Glomerular visceral epithelial cell (primary cell): ENCODE data around the gene RBM20.

Experiments used
- DNase-seq: peaks from one replicate; pipeline ENCODE4 v3.0.0-alpha.2; 2016; ENCODE audit errors: extremely low spot score

RBM20 gene

GRCh38 chr10:110834629-110835301 lies 190.6 kb downstream of the RBM20 start:
- no peak for DNase-seq

GRCh38 chr10:110835841-110836240 lies 191.7 kb downstream of the RBM20 start:
- DNase-seq = no peak

GRCh38 chr10:110836706-110837105 lies 192.6 kb downstream of the RBM20 start:
- DNase-seq = no peak

GRCh38 chr10:110837418-110838171 lies 193.5 kb downstream of the RBM20 start:
- DNase-seq = no peak

DNA sequence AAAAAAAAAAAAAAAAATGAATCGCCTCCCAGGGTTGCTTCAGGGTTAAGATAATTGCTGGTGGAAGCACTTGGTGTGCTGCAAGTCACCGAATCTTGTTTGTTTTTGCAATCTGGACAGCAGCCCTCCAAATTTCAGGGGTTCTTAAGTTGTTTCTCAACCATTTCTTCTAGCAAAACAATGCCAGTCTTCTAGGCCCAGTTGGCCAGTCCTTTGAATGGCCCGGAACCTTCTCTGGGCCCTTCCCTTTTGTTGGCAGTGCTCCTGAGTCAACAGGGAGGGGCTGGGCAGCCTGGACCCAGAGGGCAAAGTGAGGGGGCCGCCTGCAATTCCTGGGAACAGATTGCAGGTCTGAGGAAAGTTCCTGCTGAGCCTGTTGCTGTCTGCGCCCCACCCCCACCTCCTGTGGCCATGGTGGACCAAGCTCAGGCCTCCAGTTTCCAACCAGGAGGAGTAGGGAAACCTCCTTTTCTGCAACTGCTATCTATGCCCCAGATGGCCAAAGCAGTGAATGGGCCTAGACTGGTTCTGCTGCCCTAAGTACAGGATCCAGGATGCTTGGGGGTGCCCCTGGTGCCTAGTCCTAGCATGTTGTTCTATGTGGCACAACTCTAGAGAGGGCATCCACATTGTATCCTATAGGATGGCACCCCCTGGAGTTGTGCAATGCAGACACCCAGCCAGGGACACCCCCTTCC lies 196.2 kb downstream of the RBM20 start:
- DNase-seq = no peak

DNA sequence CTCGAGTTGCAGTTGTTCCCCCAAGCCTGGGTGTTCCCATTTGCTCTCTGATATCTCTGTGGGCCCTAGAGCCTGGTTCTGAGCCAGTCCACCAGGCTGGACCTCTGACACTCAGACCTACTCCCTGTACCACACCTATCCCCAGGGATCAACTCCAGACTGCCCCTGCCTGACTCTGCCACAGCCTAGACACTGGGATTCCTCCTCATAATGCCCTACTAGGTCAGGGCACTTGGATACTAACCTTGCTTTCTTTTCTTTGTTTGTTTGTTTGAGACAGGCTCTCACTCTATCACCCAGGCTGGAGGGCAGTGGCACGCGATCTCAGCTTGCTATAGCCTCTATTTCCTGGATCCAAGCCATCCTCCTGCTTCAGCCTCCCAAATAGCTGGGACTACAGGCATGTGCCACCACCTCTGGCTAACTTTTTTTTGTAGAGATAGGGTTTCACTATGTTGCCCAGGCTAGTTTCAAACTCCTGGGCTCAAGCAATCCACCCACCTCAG lies 196.8 kb downstream of the RBM20 start:
- no peak for DNase-seq

DNA sequence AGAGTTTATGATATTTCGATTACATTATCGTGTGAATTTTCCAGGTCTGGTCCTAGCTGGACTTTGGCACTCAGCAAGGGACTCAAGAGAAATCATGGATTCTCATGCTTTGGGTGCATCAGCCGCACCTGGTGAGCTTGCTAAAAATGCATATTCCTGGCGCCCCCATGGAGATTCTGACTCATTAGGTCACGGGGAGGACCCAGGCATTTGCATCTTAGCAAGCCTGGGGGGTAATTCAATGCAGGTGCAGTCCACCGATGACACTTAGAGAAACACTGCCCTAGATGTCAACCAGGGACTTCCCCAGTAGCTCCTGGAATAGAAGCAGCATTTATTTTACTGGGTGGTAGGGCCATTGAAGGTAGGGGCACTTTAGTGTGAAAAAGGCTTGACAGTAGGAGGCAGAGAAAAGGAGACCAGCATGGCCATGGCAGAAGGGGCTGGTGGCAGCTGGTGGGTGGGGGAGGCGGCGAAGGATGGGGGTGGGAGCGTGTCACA lies 197.7 kb downstream of the RBM20 start:
- no peak for DNase-seq

GRCh38 chr10:110842326-110842904 lies 198.3 kb downstream of the RBM20 start:
- DNase-seq = no peak

GRCh38 chr10:110843031-110843430 lies 198.9 kb downstream of the RBM20 start:
- no peak for DNase-seq

- no peak for DNase-seq
Measured at GRCh38 chr10:110843796-110844616, 199.9 kb downstream of the RBM20 start.

DNA sequence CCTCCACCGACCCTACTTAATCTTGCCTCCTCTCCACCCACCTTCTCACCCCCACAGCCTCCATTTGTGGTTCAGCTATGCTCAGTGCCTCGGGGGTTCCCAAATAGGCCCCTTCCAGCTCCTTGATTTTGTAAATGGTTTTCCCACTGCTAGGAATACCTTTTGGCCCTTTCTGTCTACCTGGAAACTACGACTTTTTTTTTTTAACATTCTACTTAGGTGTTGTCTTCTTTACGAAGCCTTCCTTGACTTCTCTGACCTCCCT lies 200.4 kb downstream of the RBM20 start:
- DNase-seq = no peak

DNA sequence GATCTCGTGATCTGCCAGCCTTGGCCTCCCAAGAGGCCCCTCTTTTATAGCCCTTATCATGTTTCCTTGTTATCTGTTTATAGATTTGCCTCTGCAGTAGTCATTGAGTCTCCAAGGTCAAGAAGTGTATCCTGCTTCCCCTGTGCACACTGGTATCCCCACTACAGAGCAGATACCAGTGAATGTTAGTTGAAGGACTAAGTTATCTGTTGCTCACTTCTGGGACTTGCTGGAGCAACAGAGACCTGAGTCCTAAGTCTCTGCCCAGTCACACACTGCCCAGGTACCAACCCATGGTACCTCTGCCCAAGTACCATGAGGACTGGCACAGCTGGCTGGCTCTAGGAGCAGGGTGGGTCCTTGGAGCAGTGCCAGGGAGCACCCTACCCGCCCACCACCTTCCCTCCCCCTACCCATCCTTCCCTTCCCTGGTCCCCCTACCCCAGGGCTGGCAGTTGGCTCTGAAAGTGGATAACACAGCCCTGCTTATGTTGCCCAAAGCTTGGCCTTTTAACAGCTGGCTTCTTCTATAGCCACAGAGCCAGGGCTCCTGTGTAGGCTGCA lies 201.1 kb downstream of the RBM20 start:
- DNase-seq = no peak

- DNase-seq = no peak
Measured at GRCh38 chr10:110845756-110846620, 201.9 kb downstream of the RBM20 start.

- no peak for DNase-seq
Measured at GRCh38 chr10:110847374-110847773, 203.2 kb downstream of the RBM20 start.

DNA sequence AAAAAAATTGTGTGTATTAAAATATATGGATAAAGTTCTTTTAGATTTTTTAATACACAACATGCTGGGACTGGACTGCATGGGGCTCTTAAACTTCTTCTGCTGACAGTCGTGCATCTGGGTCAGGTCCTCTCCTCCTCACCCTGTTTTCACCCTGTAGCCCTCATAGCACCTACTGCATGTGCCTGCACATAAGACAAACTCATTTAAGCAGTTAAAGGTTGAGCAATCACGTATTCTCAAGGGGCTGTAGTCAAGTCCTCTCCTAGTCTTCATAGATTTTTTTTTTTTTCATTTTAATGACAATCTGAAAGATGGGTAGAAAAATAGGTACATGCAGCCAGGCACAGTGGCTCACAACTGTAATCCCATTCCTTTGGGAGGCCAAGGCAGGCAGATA lies 204.0 kb downstream of the RBM20 start:
- DNase-seq = no peak

DNA sequence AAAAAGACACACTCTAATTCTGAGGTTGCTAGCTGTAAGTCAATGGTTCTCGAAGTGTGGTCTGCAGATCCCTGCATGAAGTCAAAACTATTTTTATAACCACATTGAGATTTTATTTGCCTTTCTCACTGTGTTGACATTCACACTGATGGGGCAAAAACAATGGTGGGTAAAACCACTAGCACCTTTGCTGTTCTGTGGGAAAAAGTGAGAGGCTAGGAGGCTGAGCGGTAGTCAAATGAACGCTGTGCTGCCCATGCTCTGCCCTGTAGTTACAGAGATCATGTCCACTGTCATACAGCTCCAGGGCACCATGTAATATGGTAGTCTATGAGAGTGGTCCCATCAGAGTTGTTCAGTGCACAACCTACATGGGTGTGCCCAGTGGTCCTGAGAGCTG lies 206.0 kb downstream of the RBM20 start:
- no peak for DNase-seq

DNA sequence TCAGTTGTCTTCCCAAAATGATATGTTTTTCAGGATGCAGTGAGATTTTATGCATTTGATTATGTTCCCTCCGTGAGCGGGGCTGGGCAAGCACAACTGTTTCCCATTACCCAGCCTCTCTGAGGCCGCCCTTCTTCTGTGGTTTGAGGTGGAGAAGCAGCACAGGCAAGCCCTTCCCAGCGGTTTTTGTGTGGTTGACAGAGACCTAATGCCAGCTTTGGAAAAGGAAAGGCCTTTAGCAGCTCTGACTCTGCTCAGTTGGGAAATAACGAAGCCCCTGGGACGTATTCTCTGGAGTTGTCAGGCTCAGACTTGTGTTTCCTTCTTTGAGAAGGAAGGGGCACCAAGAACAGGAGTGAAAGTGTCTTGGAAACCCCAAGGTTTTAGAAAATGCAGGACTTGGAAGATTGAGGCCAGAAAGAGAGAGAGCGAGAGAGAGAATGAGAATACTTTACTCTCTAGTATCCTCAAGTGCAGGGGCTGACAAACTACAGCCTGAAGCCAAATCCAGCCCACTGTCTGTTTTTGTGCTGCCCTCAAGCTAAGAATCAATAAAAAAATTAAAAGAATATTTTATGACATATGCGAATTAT lies 207.0 kb downstream of the RBM20 start:
- no peak for DNase-seq

DNA sequence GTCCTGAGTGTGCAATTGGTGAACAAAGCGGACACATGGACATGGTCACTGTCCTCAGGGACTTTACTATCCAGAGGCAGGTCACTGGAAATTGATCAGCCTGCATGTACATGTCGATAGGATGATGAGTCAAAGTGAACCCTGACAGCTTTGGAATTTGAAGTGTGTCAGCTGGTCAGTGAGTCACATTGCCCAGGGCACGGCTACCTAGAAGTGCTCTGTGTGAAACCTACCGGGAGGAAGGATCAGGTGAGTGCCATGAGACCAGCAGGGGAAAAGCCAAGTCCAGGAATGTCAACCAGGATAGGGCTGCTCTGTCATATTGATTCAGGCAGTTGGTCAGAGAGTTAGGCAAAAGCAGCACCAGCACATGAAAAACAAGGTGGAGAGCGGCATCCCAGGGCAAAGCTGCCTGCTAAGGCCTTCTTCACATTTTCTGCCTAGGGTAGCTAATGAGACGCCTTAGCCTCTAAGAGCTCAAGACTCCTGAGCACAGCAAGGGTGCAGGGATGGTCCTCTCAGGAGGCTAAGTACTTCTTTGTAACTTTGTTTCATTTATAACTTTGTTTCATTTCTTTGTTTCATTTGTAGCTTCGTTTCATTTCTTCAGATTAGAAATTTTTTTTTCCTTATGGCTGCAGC lies 208.2 kb downstream of the RBM20 start:
- peak; percentile 13 for DNase-seq

DNA sequence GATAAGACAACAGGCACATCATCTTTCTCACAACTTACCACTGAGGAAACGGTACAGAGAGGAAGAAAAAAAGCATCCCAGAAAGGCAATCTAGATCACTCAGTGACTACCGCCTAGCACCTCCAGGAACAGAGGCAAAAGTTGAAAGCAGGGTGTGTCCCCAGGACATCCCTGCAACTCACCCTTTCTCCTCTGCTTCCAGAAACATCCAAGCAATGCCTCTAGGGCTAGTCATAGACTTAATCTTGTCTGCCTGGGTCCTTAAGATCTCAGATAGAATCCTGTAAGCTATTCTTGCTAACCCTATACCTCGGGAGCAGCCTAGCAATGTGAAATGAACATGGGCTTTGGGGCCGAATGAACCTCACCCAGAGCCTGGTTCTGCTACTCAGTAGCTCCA lies 208.8 kb downstream of the RBM20 start:
- no peak for DNase-seq
